Panc1 (cell line): ENCODE measurements around the gene SH3PXD2B. TPM values are rescaled to one million over a fixed set of nuclear protein-coding genes. Genes with fewer than 3 reads are reported as not detected.

Experiments used
- ATAC-seq: fragments of 200-7000 bp; cut with Tn5 transposase; 2 replicates; pipeline ENCODE4 v1.9.1; 2020; ENCODE audit warnings: mild to moderate bottlenecking, moderate library complexity
- BruUV-seq: library from RNA; stranded (reverse); fragments of 400-500 nt; replicated peaks from 2 replicates; lab custom pipeline; 2021; lab: Mats Ljungman, UMichigan
- CTCF ChIA-PET: fragments of 300-600 bp; sonication (Branson Sonifier 250); formaldehyde crosslinking; loops from one replicate; lab custom pipeline; 2022; ENCODE audit warnings: antibody characterized with exemption; lab: Charles Lee
- POLR2A ChIA-PET: fragments of 300-600 bp; sonication (Branson Sonifier 250); formaldehyde crosslinking; loops from one replicate; lab custom pipeline; 2022; ENCODE audit warnings: antibody characterized with exemption; lab: Charles Lee
- DNase-seq: peaks from one replicate; pipeline ENCODE4 v3.0.0-alpha.2; 2010; ENCODE audit warnings: low read depth, low spot score
- H3K27ac ChIP-seq: 2 replicates; pipeline ENCODE4 v1.5.1; 2011; ENCODE audit warnings: mild to moderate bottlenecking, low read length, inconsistent platforms
- H3K27me3 ChIP-seq: fragments of 200-500 bp; sonication (Bioruptor generic); 2 replicates; pipeline ENCODE4 v1.6.0; 2014; ENCODE audit warnings: low read length, inconsistent platforms; ENCODE audit not compliant: control insufficient read depth, insufficient read depth
- H3K36me3 ChIP-seq: fragments of 200-500 bp; sonication (Bioruptor generic); 2 replicates; pipeline ENCODE4 v1.5.1; 2014; ENCODE audit warnings: inconsistent platforms, mild to moderate bottlenecking, low read length, moderate library complexity; ENCODE audit not compliant: control insufficient read depth, insufficient read depth
- H3K4me1 ChIP-seq: 2 replicates; pipeline ENCODE4 v1.5.1; 2011; ENCODE audit warnings: inconsistent platforms, mild to moderate bottlenecking, low read length, moderate library complexity; ENCODE audit not compliant: control insufficient read depth, insufficient read depth
- H3K4me3 ChIP-seq, 2 experiments: 2 replicates each; pipeline ENCODE4 v1.5.1; 2011 to 2012; ENCODE audit warnings: low read depth in 2 of 2, low read length in 2 of 2, mild to moderate bottlenecking in 2 of 2, inconsistent platforms in 1 of 2, moderate library complexity in 1 of 2
- H3K9me3 ChIP-seq: fragments of 200-500 bp; sonication (Bioruptor generic); 2 replicates; pipeline ENCODE4 v1.5.1; 2014; ENCODE audit warnings: low read depth, mild to moderate bottlenecking, inconsistent platforms, low read length, moderate library complexity; ENCODE audit not compliant: control insufficient read depth, insufficient read depth
- POLR2AphosphoS5 ChIP-seq: IDR thresholded peaks from 2 replicates; pipeline ENCODE4 v1.6.1; 2012; ENCODE audit warnings: mild to moderate bottlenecking, low read depth, low read length, moderate library complexity
- SIN3A ChIP-seq: IDR thresholded peaks from 2 replicates; pipeline ENCODE4 v1.6.1; 2012; ENCODE audit warnings: low read depth, mild to moderate bottlenecking, low read length, moderate library complexity, borderline replicate concordance; ENCODE audit not compliant: insufficient read depth
- TCF7L2 ChIP-seq: IDR thresholded peaks from 2 replicates; pipeline ENCODE4 v1.6.1; 2011; ENCODE audit warnings: mild to moderate bottlenecking, low read depth, low read length, inconsistent platforms
- in situ Hi-C: cut with HindIII; loops from 2 replicates; pipeline ENCODE4 v1.10.0; 2016; ENCODE audit warnings: low sequenced_read_pairs, low pct_unique_long_range_greater_than_20kb
- intact Hi-C: fragments of 100-400 bp; cut with micrococcal nuclease; formaldehyde crosslinking; loops from one replicate; pipeline ENCODE4 v1.10.0; 2022; ENCODE audit not compliant: unreplicated experiment
- total RNA-seq: library from RNA; stranded (reverse); gene quantifications from one replicate; pipeline ENCODE4 v1.2.1, GENCODE V29; 2021; ENCODE audit not compliant: unreplicated experiment
- TF ChIP-seq, protein P1 (sequence below), 2 experiments: IDR thresholded peaks; 2 replicates each; pipeline ENCODE4 v1.6.1; 2011 to 2012; ENCODE audit warnings: low read depth in 2 of 2, control low read depth in 1 of 2, low read length in 1 of 2, mild to moderate bottlenecking in 1 of 2, moderate library complexity in 1 of 2; ENCODE audit not compliant: insufficient read depth in 1 of 2
- TF ChIP-seq, protein P2 (sequence below): fragments of 450-650 bp; IDR thresholded peaks from 2 replicates; pipeline ENCODE4 v1.5.1; 2017; ENCODE audit warnings: mild to moderate bottlenecking

The SH3PXD2B gene
- total RNA-seq, 1 experiment from 2014 or later, result 39.7 TPM

DNA sequence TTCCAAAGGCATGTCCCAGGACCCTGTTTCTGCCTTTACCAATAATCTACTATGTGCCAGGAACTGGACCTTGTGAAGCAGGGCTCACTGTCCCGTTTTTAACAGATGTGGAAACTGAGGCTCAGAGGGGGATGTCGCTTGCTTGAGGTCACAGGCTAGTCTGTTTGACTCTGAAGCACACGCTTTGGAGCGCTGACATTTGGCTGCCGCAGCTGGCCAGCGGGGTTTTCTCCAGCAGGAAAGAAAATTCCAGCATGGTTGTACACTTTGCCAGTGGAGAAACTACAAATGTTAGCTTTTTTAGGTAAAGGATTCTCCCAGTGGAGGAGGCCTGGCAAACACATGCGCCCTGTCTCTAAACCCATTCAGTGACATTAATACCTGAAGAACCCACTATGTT, 50.5 kb downstream of the SH3PXD2B start:
- TF ChIP-seq, protein P1, sequence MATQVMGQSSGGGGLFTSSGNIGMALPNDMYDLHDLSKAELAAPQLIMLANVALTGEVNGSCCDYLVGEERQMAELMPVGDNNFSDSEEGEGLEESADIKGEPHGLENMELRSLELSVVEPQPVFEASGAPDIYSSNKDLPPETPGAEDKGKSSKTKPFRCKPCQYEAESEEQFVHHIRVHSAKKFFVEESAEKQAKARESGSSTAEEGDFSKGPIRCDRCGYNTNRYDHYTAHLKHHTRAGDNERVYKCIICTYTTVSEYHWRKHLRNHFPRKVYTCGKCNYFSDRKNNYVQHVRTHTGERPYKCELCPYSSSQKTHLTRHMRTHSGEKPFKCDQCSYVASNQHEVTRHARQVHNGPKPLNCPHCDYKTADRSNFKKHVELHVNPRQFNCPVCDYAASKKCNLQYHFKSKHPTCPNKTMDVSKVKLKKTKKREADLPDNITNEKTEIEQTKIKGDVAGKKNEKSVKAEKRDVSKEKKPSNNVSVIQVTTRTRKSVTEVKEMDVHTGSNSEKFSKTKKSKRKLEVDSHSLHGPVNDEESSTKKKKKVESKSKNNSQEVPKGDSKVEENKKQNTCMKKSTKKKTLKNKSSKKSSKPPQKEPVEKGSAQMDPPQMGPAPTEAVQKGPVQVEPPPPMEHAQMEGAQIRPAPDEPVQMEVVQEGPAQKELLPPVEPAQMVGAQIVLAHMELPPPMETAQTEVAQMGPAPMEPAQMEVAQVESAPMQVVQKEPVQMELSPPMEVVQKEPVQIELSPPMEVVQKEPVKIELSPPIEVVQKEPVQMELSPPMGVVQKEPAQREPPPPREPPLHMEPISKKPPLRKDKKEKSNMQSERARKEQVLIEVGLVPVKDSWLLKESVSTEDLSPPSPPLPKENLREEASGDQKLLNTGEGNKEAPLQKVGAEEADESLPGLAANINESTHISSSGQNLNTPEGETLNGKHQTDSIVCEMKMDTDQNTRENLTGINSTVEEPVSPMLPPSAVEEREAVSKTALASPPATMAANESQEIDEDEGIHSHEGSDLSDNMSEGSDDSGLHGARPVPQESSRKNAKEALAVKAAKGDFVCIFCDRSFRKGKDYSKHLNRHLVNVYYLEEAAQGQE (IDR thresholded peaks at IDR 0.05; ENCODE audit: insufficient read depth in 1 of 2, low read depth in 2 of 2, low read length in 1 of 2), result no peak
- TF ChIP-seq POLR2AphosphoS5 (no peak), TCF7L2 (no peak), SIN3A (no peak)
- TF ChIP-seq, protein P2, sequence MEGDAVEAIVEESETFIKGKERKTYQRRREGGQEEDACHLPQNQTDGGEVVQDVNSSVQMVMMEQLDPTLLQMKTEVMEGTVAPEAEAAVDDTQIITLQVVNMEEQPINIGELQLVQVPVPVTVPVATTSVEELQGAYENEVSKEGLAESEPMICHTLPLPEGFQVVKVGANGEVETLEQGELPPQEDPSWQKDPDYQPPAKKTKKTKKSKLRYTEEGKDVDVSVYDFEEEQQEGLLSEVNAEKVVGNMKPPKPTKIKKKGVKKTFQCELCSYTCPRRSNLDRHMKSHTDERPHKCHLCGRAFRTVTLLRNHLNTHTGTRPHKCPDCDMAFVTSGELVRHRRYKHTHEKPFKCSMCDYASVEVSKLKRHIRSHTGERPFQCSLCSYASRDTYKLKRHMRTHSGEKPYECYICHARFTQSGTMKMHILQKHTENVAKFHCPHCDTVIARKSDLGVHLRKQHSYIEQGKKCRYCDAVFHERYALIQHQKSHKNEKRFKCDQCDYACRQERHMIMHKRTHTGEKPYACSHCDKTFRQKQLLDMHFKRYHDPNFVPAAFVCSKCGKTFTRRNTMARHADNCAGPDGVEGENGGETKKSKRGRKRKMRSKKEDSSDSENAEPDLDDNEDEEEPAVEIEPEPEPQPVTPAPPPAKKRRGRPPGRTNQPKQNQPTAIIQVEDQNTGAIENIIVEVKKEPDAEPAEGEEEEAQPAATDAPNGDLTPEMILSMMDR, result no peak
- H3K36me3 ChIP-seq, result no peaks in the 10 kb centered on the region; the same call in 1 of the 2 replicates

DNA sequence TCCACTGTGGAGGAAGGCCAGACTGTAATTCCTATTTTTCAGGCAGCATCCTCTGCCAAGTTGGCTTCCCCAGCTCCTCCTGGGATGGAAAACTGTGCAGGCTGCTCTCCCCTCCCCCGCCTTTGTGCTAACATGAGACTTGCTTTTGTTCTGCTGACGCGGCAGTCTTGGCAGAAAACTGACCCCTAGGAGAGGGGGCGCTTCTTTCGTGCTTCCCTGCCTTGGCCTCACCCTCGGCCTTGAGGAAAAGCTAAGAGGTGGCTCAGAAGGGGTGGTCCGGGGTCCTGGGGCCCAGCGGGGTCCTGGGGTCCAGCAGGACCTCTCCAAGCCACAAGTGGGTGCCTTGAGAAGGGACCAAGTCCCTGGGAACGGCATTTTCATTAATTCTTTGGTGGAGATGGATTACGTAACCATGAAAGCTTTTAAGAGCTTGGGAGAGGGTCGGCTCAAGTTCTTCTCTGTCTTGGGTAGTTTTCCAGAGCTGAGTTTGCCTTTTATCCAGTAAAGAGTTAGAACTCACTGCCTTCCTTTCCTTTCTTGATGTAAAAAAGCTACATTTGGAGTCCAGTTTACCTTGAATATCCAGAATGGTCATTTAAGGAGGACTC, 51.0 kb downstream of the SH3PXD2B start:
- no TSS peak for BruUV-seq
- DNase-seq, result no peak
- Histone ChIP-seq H3K9me3 (no peaks in the 10 kb centered on the region), H3K4me3 (no peak overlapping the region), H3K27me3 (no peaks in the 10 kb centered on the region), H3K36me3 (no peaks in the 10 kb centered on the region; the same call in 1 of the 2 replicates), H3K4me1 (peaks cover 3% of the 10 kb centered on the region; the same call in 1 of the 2 replicates), H3K27ac (no peak overlapping the region)
- in situ Hi-C loops, result no loop called here
- ChIA-PET CTCF (interaction anchor here (0.7 kb wide), 1 partner anchor 343 kb away, joined by 3 read pairs; no protein-coding TSS in a partner anchor), POLR2A (no interaction called here)
- ATAC-seq, result no peak
- intact Hi-C loops, result no loop called here
- TF ChIP-seq, protein P2, result no peak
- TF ChIP-seq TCF7L2, result no peak
- TF ChIP-seq, protein P1 (IDR thresholded peaks at IDR 0.05; ENCODE audit: insufficient read depth in 1 of 2, low read depth in 2 of 2, low read length in 1 of 2), result no peak
- TF ChIP-seq SIN3A, result no peak
- TF ChIP-seq POLR2AphosphoS5, result no peak

More for the DNA sequence above, 50.5 kb downstream of the SH3PXD2B start:
- no peak for ATAC-seq
- DNase-seq, result no peak
- CTCF ChIA-PET, result interaction anchor here (0.7 kb wide), 1 partner anchor 344 kb away, joined by 3 read pairs; no protein-coding TSS in a partner anchor
- BruUV-seq, result no TSS peak
- no peaks in the 10 kb centered on the region for H3K9me3 ChIP-seq
- intact Hi-C loops, result no loop called here
- H3K27ac ChIP-seq, result no peak overlapping the region
- in situ Hi-C loops, result no loop called here
- no peaks in the 10 kb centered on the region for H3K27me3 ChIP-seq
- no peak overlapping the region for H3K4me3 ChIP-seq
- POLR2A ChIA-PET, result no interaction called here
- peaks cover 3% of the 10 kb centered on the region; the same call in 1 of the 2 replicates for H3K4me1 ChIP-seq
